GM23248 (cell line): ENCODE results near the gene CALCOCO2.

Experiments
- EZH2 ChIP-seq: fragments of 200-600 bp; sonication (generic); IDR thresholded peaks from 2 replicates; pipeline ENCODE4 v1.6.1; 2018; ENCODE audit warnings: antibody characterized with exemption, mild to moderate bottlenecking; ENCODE audit not compliant: insufficient read depth, poor library complexity, severe bottlenecking
- EZH2phosphoT487 ChIP-seq: fragments of 200-600 bp; sonication (generic); IDR thresholded peaks from 2 replicates; pipeline ENCODE4 v1.6.1; 2018; ENCODE audit warnings: antibody characterized with exemption, moderate library complexity, mild to moderate bottlenecking, low read depth; ENCODE audit not compliant: insufficient read depth

- no peak for TF ChIP-seq EZH2
- no peak for TF ChIP-seq EZH2phosphoT487
Measured at GRCh38 chr17:48841395-48841831, 10.6 kb downstream of the CALCOCO2 start.
